Neural cell (in vitro differentiated cells): Measurements from ENCODE around the gene SLC25A45. TPM values are rescaled to one million over a fixed set of nuclear protein-coding genes. Genes with fewer than 3 reads are reported as not detected.

Experiments used
- H2AFZ ChIP-seq: fragments of 200-600, 300-800 bp; sonication (generic), shearing (Covaris generic); 2 replicates; pipeline ENCODE4 v1.6.0; 2014; ENCODE audit warnings: low read depth, mild to moderate bottlenecking, antibody characterized with exemption, low read length, moderate library complexity
- H3F3A ChIP-seq: fragments of 200-600 bp; shearing (Covaris generic); 2 replicates; pipeline ENCODE4 v1.6.1; 2016; ENCODE audit warnings: mild to moderate bottlenecking, moderate library complexity, mixed read lengths, antibody characterized with exemption, low read length; ENCODE audit not compliant: insufficient read depth, poor library complexity, severe bottlenecking
- H3K27ac ChIP-seq: fragments of 200-600, 300-800 bp; sonication (generic), shearing (Covaris generic); 2 replicates; pipeline ENCODE4 v1.5.1; 2014; ENCODE audit warnings: mild to moderate bottlenecking, low read length, moderate library complexity
- H3K27me3 ChIP-seq: fragments of 300-800, 200-600 bp; sonication (generic), shearing (Covaris generic); 2 replicates; pipeline ENCODE4 v1.6.0; 2014; ENCODE audit warnings: mild to moderate bottlenecking, low read depth, low read length, moderate library complexity; ENCODE audit not compliant: insufficient read depth
- H3K36me3 ChIP-seq: fragments of 300-800, 200-600 bp; sonication (generic), shearing (Covaris generic); 2 replicates; pipeline ENCODE4 v1.5.1; 2014; ENCODE audit warnings: mild to moderate bottlenecking, antibody characterized with exemption, low read length, moderate library complexity; ENCODE audit not compliant: insufficient read depth
- H3K4me2 ChIP-seq: fragments of 300-800, 200-600 bp; sonication (generic), shearing (Covaris generic); 2 replicates; pipeline ENCODE4 v1.6.0; 2014; ENCODE audit warnings: mild to moderate bottlenecking, low read length
- H3K4me3 ChIP-seq: fragments of 300-800, 200-600 bp; sonication (generic), shearing (Covaris generic); 2 replicates; pipeline ENCODE4 v1.5.1; 2014; ENCODE audit warnings: mild to moderate bottlenecking, low read length, moderate library complexity
- H3K79me2 ChIP-seq: fragments of 200-600 bp; shearing (Covaris generic); replicated peaks from 2 replicates; pipeline ENCODE4 v1.6.0; 2014; ENCODE audit warnings: mild to moderate bottlenecking, low read length, moderate library complexity; ENCODE audit not compliant: insufficient read depth
- H3K9ac ChIP-seq: fragments of 300-800, 200-600 bp; sonication (generic), shearing (Covaris generic); 2 replicates; pipeline ENCODE4 v1.6.1; 2016; ENCODE audit warnings: mild to moderate bottlenecking, low read length, mixed read lengths
- H3K9me2 ChIP-seq: fragments of 200-600 bp; shearing (Covaris generic); 2 replicates; pipeline ENCODE4 v1.6.1; 2016; ENCODE audit warnings: mild to moderate bottlenecking, low read length, mixed read lengths; ENCODE audit not compliant: insufficient read depth
- H3K9me3 ChIP-seq: fragments of 200-600, 300-800 bp; sonication (generic), shearing (Covaris generic); 2 replicates; pipeline ENCODE4 v1.6.1; 2016; ENCODE audit warnings: mild to moderate bottlenecking, mixed run types, low read length, moderate library complexity, mixed read lengths
- H4K20me1 ChIP-seq: fragments of 200-600 bp; shearing (Covaris generic); 2 replicates; pipeline ENCODE4 v1.6.1; 2016; ENCODE audit warnings: mild to moderate bottlenecking, mixed run types; ENCODE audit not compliant: insufficient read depth
- EP300 ChIP-seq: fragments of 450-650 bp; conservative IDR thresholded peaks from 2 replicates; pipeline ENCODE4 v1.6.1; 2014; ENCODE audit warnings: antibody characterized with exemption, mild to moderate bottlenecking, moderate library complexity; ENCODE audit not compliant: poor library complexity, severe bottlenecking
- EZH2 ChIP-seq: fragments of 200-600, 300-800 bp; shearing (Covaris generic), sonication (generic); IDR thresholded peaks from 2 replicates; pipeline ENCODE4 v1.6.1; 2014; ENCODE audit warnings: antibody characterized with exemption, low read length, borderline replicate concordance, mild to moderate bottlenecking; ENCODE audit not compliant: insufficient read depth, poor library complexity, severe bottlenecking
- MXI1 ChIP-seq: fragments of 450-650 bp; conservative IDR thresholded peaks from 2 replicates; pipeline ENCODE4 v1.6.1; 2014; ENCODE audit warnings: antibody characterized with exemption, mild to moderate bottlenecking; ENCODE audit not compliant: poor library complexity, severe bottlenecking
- POLR2AphosphoS5 ChIP-seq: IDR thresholded peaks from 2 replicates; pipeline ENCODE4 v1.6.1; 2012
- RAD21 ChIP-seq: fragments of 450-650 bp; conservative IDR thresholded peaks from 2 replicates; pipeline ENCODE4 v1.6.1; 2014; ENCODE audit warnings: antibody characterized with exemption, mild to moderate bottlenecking, moderate library complexity
- SMC3 ChIP-seq: fragments of 450-650 bp; conservative IDR thresholded peaks from 2 replicates; pipeline ENCODE4 v1.6.1; 2014; ENCODE audit warnings: antibody characterized with exemption, mild to moderate bottlenecking, moderate library complexity; ENCODE audit not compliant: poor library complexity
- polyA plus RNA-seq: library from polyadenylated mRNA; depleted of rRNA; stranded (reverse); fragments of >200 nt; gene quantifications from 2 replicates; pipeline ENCODE4 v1.2.3, GENCODE V29; 2014
- TF ChIP-seq, protein P1 (sequence below): IDR thresholded peaks from 2 replicates; pipeline ENCODE4 v1.6.1; 2012; ENCODE audit warnings: borderline replicate concordance
- TF ChIP-seq, protein P2 (sequence below): fragments of 450-650 bp; IDR thresholded peaks from 2 replicates; pipeline ENCODE4 v1.5.1; 2014; ENCODE audit warnings: antibody characterized with exemption, mild to moderate bottlenecking, moderate library complexity; ENCODE audit not compliant: poor library complexity, severe bottlenecking

The SLC25A45 gene
- polyA plus RNA-seq, 1 donor from 2014 or later = not detected

DNA sequence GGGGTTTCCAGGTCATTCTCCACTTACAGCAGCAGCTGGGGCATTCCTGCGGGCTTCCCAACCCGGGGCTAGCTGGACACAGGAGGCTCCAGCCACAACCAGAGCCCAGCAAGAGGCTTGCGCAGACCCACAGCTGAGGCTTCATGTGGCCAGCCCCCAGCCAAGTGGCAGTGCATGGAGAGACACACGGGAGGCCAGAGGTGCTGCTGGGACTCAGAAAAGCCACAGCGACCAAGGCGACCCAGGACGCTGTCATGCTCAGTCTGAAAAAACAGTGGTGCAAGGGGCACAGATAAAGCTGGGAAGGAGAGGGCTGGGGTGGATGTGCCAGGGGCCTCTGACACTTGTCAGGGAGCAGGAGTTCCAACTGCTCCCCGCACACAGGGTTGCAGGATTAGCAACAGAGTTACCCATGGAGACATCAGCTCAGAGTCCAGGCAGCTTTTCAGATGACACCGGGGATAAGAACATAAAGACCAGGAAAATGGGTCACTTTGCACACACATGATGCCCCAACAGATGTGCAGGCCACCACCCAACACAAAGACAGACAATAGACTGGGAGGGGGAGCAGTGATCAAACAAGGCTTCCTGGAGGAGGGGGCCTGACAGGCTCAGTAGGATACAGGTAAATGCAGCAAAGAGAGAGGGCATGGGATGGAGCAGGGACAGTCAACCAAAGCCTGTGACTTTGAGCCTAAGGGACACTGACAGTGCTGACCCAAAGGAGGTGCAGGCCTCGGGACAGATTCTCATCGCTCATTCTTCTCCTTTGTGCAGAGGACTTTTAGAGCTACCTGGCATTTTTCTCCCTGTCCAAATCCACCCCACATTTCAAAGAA lies 33.3 kb upstream of the SLC25A45 start:
- Histone ChIP-seq H3K9ac (peak overlapping the region; percentile 68), H3K4me3 (peak overlapping the region; percentile 65), H2AFZ (no peak overlapping the region), H3F3A (no peaks in the 10 kb centered on the region), H3K9me2 (no peaks in the 10 kb centered on the region), H3K79me2 (peaks cover 61% of the 10 kb centered on the region), H3K4me2 (peak overlapping the region; percentile 97), H3K27ac (peak overlapping the region; percentile 40), H4K20me1 (no peaks in the 10 kb centered on the region), H3K36me3 (no peaks in the 10 kb centered on the region), H3K9me3 (no peaks in the 10 kb centered on the region), H3K27me3 (no peaks in the 10 kb centered on the region)
- TF ChIP-seq RAD21 (no peak), SMC3 (no peak), MXI1 (no peak), EZH2 (no peak), EP300 (no peak), POLR2AphosphoS5 (no peak)
- TF ChIP-seq, protein P1, sequence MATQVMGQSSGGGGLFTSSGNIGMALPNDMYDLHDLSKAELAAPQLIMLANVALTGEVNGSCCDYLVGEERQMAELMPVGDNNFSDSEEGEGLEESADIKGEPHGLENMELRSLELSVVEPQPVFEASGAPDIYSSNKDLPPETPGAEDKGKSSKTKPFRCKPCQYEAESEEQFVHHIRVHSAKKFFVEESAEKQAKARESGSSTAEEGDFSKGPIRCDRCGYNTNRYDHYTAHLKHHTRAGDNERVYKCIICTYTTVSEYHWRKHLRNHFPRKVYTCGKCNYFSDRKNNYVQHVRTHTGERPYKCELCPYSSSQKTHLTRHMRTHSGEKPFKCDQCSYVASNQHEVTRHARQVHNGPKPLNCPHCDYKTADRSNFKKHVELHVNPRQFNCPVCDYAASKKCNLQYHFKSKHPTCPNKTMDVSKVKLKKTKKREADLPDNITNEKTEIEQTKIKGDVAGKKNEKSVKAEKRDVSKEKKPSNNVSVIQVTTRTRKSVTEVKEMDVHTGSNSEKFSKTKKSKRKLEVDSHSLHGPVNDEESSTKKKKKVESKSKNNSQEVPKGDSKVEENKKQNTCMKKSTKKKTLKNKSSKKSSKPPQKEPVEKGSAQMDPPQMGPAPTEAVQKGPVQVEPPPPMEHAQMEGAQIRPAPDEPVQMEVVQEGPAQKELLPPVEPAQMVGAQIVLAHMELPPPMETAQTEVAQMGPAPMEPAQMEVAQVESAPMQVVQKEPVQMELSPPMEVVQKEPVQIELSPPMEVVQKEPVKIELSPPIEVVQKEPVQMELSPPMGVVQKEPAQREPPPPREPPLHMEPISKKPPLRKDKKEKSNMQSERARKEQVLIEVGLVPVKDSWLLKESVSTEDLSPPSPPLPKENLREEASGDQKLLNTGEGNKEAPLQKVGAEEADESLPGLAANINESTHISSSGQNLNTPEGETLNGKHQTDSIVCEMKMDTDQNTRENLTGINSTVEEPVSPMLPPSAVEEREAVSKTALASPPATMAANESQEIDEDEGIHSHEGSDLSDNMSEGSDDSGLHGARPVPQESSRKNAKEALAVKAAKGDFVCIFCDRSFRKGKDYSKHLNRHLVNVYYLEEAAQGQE = no peak
- TF ChIP-seq, protein P2, sequence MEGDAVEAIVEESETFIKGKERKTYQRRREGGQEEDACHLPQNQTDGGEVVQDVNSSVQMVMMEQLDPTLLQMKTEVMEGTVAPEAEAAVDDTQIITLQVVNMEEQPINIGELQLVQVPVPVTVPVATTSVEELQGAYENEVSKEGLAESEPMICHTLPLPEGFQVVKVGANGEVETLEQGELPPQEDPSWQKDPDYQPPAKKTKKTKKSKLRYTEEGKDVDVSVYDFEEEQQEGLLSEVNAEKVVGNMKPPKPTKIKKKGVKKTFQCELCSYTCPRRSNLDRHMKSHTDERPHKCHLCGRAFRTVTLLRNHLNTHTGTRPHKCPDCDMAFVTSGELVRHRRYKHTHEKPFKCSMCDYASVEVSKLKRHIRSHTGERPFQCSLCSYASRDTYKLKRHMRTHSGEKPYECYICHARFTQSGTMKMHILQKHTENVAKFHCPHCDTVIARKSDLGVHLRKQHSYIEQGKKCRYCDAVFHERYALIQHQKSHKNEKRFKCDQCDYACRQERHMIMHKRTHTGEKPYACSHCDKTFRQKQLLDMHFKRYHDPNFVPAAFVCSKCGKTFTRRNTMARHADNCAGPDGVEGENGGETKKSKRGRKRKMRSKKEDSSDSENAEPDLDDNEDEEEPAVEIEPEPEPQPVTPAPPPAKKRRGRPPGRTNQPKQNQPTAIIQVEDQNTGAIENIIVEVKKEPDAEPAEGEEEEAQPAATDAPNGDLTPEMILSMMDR = no peak

DNA sequence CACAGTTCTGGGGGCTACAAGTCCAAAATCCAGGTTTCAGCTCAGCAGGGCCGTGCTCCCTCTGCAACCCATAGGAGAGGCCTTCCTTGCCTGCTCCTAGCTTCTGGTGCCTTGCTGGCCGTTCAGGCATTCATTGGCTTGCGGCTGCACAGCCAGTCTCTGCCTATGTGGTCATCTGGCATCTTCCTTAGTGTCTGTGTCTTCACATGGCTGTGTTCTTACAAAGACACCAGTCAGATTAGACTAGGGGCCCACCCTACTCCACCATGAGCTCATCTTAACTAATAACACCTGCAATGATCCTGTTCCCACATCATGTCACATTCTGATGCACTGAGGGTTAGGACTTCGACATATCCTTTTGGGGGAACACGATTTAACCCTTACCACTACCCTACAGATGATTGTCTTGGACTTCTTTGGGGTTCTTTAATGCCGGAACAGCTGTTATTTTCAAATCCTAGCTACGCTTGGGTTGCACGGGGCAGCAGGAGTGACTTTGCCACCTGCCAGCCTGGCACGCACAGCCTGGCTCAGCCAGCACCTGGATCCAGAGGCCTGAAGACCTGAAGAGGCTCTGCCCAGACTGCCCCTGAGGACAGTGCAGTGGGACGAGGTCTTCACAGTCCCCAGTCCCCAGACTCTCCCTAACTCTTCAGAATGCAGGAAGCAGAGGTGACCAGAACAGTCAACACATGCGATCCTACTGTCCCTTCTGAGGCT lies 32.5 kb upstream of the SLC25A45 start:
- no peaks in the 10 kb centered on the region for H3K27me3 ChIP-seq
- H2AFZ ChIP-seq = no peak overlapping the region
- peak overlapping the region; percentile 68 for H3K9ac ChIP-seq
- no peak overlapping the region for H3K27ac ChIP-seq
- no peaks in the 10 kb centered on the region for H4K20me1 ChIP-seq
- no peaks in the 10 kb centered on the region for H3K9me2 ChIP-seq
- H3K4me3 ChIP-seq = no peak overlapping the region
- H3F3A ChIP-seq = no peaks in the 10 kb centered on the region
- no peaks in the 10 kb centered on the region for H3K36me3 ChIP-seq
- TF ChIP-seq EP300 (no peak), RAD21 (no peak), POLR2AphosphoS5 (no peak), MXI1 (no peak)
- TF ChIP-seq, protein P2 = no peak
- TF ChIP-seq, protein P1 = no peak
- no peaks in the 10 kb centered on the region for H3K9me3 ChIP-seq
- H3K79me2 ChIP-seq = peaks cover 53% of the 10 kb centered on the region
- no peak overlapping the region for H3K4me2 ChIP-seq
